Spinal cord (tissue), 10 donors: Measurements from ENCODE around the gene CCDC106. TPM values are rescaled to one million over a fixed set of nuclear protein-coding genes. Genes with fewer than 3 reads are reported as not detected.

Experiments used
- DNase-seq, 6 donors: peaks; one replicate each; pipeline versions ENCODE4 v3.0.0 to v3.0.0-alpha.2; 2013 to 2015; ENCODE audit warnings: low spot score in 6 of 6, low read depth in 4 of 6
- H3K27ac ChIP-seq: one replicate; pipeline ENCODE4 v1.5.1; 2013; ENCODE audit warnings: low read depth, low read length, control low read depth
- H3K27me3 ChIP-seq: one replicate; pipeline ENCODE4 v1.6.1; 2013; ENCODE audit warnings: low read length; ENCODE audit not compliant: control insufficient read depth, insufficient read depth
- H3K36me3 ChIP-seq: one replicate; pipeline ENCODE4 v1.6.1; 2013; ENCODE audit warnings: low read length; ENCODE audit not compliant: control insufficient read depth, insufficient read depth
- H3K4me1 ChIP-seq: one replicate; pipeline ENCODE4 v1.6.1; 2013; ENCODE audit warnings: low read length; ENCODE audit not compliant: control insufficient read depth, insufficient read depth
- H3K4me3 ChIP-seq: one replicate; pipeline ENCODE4 v1.5.1; 2013; ENCODE audit warnings: low read depth, low read length, control low read depth
- H3K9me3 ChIP-seq: one replicate; pipeline ENCODE4 v1.6.1; 2013; ENCODE audit warnings: low read length; ENCODE audit not compliant: control insufficient read depth, insufficient read depth
- WGBS: methylation state at CpG from one replicate; pipeline ENCODE4 v1.1.5; 2013; ENCODE audit warnings: missing lambda C conversion rate; ENCODE audit not compliant: insufficient coverage; 5-methylcytosine and 5-hydroxymethylcytosine counted together
- polyA plus RNA-seq, 2 donors: library from polyadenylated mRNA; unstranded; fragments of 120-200 nt; gene quantifications; one replicate each; pipeline ENCODE4 v1.2.1, GENCODE V29; 2013; ENCODE audit not compliant: insufficient read length in 2 of 2
- total RNA-seq, 2 donors: library from RNA; depleted of rRNA in 1 of 2; stranded (reverse); fragments of 120-200 nt in 1 of 2; fragments of >200 nt in 1 of 2; gene quantifications; one replicate each; pipeline versions ENCODE4 v1.2.3 to v1.2.4, GENCODE V29; 2013 to 2014
- donor health status: healthy.

Gene CCDC106
- total and polyA plus RNA-seq, 4 donors = 13.4 to 57.6 (median 35.5) TPM

DNA sequence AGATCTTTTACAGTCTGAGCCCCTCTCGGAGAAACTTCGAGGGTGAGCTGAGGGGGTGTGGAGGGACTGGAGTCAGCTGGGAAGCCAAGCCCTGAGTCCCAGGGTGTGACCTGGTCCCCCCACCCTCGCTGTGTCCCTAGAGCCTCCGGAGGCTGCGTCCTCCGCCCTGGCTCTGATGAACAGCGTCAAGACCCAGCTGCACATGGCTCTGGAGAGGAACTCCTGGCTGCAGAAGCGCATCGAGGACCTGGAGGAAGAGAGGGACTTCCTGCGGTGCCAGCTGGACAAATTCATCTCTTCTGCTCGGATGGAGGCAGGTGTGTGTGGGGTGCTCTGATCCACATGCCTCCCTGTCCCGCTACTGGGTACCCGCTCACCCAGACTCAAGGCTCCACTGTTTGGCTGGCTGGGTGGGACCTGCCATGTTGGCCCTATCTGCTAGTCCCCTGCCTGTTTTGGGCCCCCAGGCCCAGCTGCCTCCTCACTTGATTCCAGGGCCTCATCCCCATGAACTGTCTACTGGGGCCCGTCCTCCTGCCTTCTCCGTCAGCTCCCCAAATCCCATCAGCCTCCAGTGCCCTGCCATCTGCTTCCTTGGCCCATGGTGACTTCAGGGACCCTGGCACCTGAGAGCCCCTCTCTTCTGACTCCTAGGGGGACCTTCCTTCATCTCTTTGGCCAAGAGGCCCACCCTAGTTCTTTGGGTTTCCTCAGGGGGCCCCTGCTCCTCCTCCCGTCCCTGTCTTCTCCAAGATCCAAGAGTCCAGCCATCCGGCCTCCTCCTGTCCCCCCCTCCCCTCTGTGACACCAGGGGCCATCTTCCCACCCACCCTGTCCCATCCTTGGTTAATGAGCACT, 1.5 kb downstream of the CCDC106 start:
- H3K9me3 ChIP-seq = no peaks in the 10 kb centered on the region
- no peak for DNase-seq
- H3K27ac ChIP-seq = no peak overlapping the region
- peaks cover 50% of the 10 kb centered on the region for H3K4me1 ChIP-seq
- no peaks in the 10 kb centered on the region for H3K27me3 ChIP-seq
- H3K36me3 ChIP-seq = peaks cover 67% of the 10 kb centered on the region
- WGBS = 87% methylated on average over 17 of the region's 17 CpGs
- H3K4me3 ChIP-seq = peak overlapping the region; percentile 68

DNA sequence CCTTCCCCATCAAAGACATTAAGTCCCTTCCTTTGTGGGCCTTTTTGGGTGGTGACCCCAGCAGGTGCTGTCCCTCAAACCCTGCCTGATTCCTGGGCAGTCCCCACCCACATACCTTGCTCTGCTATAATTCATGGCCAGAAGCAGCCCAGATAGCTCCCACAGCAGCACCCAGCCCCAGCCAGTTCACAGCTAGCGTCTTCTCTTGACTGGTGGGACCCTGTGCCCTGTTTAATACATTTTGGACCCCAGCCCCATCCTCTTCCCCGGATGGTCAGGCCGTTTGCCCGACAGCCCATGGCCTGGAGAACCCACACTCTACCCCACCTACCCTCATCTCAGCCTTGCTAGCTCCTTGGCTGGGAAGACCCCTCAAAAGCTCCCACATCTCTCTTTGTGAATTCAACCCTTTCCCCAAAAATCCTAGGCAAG, 2.1 kb downstream of the CCDC106 start:
- H3K4me3 ChIP-seq = no peak overlapping the region
- no peak overlapping the region for H3K27ac ChIP-seq
- no peaks in the 10 kb centered on the region for H3K27me3 ChIP-seq
- no peaks in the 10 kb centered on the region for H3K9me3 ChIP-seq
- 93% methylated on average over 4 of the region's 4 CpGs for WGBS
- H3K36me3 ChIP-seq = peaks cover 61% of the 10 kb centered on the region
- H3K4me1 ChIP-seq = peaks cover 43% of the 10 kb centered on the region
- DNase-seq = no peak

DNA sequence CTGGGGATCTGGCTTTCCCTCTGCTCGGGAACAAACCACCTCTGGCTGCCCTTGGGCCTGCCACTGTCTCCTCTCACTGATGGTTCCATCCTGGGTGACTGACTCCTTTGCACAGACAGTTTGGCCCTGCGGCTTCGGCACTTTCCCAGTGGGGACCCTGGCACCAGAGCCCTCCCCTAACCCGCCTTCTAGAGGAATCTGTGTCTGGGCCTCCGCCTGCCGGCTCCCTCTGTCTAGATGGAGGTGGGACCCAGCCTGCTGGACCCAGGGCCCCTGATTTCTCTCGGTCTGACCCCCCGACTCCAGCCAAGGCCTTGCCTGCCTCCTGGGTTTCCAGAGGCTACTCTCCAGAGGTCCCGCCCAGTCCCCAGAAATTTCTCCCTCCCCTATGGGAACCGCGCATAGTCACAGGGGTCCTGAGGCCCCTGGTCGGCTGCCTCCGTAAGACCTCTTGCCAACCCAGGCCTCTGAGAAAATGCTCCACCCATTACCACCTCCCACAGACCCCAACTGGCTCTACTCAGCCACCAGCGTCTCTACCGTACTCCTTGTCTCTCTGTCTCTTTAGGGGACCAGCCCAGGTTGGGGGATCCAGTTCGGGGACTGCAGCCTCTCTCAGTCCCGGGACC, 2.7 kb downstream of the CCDC106 start:
- WGBS = 90% methylated on average over 17 of the region's 17 CpGs

DNA sequence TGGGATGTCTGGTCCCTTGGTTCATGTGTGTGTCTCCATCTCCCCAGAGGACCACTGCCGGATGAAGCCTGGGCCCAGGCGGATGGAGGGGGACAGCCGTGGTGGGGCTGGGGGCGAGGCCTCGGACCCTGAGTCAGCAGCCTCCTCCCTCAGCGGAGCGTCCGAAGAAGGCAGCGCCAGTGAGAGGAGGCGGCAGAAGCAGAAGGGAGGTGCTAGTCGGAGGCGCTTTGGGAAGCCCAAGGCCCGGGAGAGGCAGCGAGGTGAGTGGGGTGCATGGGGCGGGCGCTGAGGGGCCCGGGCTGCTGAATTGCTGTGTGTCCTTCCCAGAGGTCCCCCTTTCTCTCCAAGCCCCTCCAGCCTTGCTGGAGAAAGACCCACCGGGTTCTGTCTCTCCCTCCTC, 3.2 kb downstream of the CCDC106 start:
- 92% methylated on average over 6 of the region's 18 CpGs for WGBS
- DNase-seq = no peak
- Histone ChIP-seq H3K4me3 (no peak overlapping the region), H3K27me3 (no peaks in the 10 kb centered on the region), H3K9me3 (no peaks in the 10 kb centered on the region), H3K4me1 (peaks cover 42% of the 10 kb centered on the region), H3K27ac (no peak overlapping the region), H3K36me3 (peaks cover 52% of the 10 kb centered on the region)

More for the DNA sequence above, 2.7 kb downstream of the CCDC106 start:
- Histone ChIP-seq H3K27me3 (no peaks in the 10 kb centered on the region), H3K36me3 (peaks cover 56% of the 10 kb centered on the region), H3K4me3 (no peak overlapping the region), H3K27ac (no peak overlapping the region), H3K9me3 (no peaks in the 10 kb centered on the region), H3K4me1 (peaks cover 42% of the 10 kb centered on the region)
- no peak for DNase-seq

DNA sequence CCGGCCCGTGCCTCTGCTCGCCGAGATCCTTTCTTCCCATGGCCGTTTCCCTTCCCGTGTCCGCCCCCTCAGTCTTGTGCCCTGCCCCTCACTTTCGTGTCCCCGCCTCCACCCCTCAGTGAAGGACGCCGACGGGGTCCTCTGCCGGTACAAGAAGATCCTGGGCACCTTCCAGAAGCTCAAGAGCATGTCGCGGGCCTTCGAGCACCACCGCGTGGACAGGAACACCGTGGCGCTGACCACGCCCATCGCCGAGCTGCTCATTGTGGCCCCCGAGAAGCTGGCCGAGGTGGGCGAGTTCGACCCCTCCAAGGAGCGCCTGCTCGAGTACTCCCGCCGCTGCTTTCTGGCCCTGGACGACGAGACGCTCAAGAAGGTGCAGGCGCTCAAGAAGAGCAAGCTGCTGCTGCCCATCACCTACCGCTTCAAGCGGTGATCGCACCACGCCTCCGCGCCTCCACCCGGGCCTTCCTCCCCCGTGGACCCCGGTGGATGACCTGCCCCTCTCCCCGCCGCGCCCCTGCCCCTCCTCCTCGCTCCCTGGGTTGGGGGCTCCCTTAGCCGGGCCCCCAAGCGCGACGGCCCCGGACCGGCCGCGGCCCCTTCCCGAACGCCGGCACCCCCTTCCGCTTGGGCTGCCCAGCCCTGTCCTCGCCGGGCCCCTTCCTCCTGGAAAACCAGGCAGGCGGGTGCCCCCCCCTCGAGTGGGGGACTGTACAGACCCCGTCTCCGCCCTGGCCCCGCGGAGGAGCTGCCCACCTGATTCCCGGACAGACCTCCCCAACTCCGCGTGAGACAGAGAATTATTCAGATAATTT, 4.5 kb downstream of the CCDC106 start:
- no peak overlapping the region for H3K27ac ChIP-seq

DNA sequence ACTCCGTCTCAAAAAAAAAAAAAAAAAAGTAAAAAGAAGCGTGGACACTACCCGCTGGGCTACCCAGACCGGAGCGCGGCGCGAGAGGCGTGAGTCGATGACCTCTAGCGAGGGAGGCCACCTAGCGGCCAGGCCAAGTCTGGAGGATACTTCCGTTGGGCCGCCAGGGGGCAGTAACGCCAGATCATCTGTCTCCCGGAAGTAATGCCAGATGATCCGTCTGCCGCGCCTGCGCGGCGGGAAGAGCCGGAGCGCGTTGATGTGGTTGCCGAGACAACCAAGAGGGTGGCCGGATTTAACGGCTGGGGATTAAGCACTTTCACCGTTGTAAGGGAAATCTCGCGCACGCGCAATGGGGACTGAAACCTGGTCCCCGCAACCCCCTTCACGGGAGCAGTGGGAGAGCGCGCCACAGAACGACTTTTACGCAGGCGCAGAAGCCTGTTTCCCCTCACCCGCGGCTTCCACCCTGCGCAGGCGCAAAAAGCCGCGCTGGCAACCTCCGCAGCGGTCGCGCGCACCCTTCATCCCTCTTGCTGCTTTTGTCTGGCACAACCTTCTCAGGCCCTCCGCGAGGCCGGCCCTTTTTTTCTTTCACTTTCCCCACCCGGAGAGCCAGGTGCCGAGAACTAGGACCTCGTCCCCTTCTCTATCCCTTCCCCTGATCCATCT, 5.8 kb downstream of the CCDC106 start:
- peak; percentile 99 to 100 (median 100) for DNase-seq
- H3K4me1 ChIP-seq = peaks cover 40% of the 10 kb centered on the region
- H3K4me3 ChIP-seq = peak overlapping the region; percentile 77
- H3K27me3 ChIP-seq = no peaks in the 10 kb centered on the region
- H3K27ac ChIP-seq = peak overlapping the region; percentile 99
- WGBS = under 1% methylated on average over 57 of the region's 57 CpGs
- peaks cover 54% of the 10 kb centered on the region for H3K36me3 ChIP-seq
- no peaks in the 10 kb centered on the region for H3K9me3 ChIP-seq

More for the DNA sequence above, 4.5 kb downstream of the CCDC106 start:
- WGBS = 48% methylated on average over 63 of the region's 71 CpGs
- DNase-seq = no peak
- Histone ChIP-seq H3K4me1 (peaks cover 42% of the 10 kb centered on the region), H3K36me3 (peaks cover 55% of the 10 kb centered on the region), H3K27me3 (no peaks in the 10 kb centered on the region), H3K4me3 (no peak overlapping the region), H3K9me3 (no peaks in the 10 kb centered on the region)

DNA sequence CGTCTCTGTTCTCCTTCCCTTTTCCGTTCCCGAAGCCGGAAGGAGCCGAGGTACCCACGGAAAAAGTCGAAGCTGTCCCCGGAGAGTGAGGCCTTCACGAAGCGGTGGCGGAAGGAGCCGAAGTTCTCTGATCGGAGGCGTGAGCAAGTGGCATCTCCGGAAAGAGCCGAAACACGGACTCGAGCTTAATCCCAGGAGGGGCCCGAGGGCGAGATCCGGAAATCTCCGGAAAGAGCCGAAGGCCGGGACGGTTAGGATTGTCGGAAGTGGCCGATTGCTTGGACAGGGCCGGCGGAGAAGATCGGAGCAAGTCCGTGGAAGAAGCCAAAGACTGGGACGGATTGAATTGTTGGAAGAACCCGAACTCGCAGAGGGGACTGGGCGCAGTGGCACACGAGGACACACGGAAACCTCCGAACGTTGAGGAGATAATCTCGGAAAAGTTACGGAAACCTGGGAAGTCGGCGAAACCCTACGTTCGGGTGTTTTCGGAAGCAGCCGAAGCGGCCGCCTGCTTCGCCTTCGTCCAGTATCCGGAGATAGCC, 6.4 kb downstream of the CCDC106 start:
- H3K4me1 ChIP-seq = peaks cover 40% of the 10 kb centered on the region
- no peaks in the 10 kb centered on the region for H3K27me3 ChIP-seq
- peaks cover 54% of the 10 kb centered on the region for H3K36me3 ChIP-seq
- no peaks in the 10 kb centered on the region for H3K9me3 ChIP-seq
- peak overlapping the region; percentile 77 for H3K4me3 ChIP-seq
- WGBS = under 1% methylated on average over 52 of the region's 52 CpGs
- peak; percentile 99 to 100 (median 100) for DNase-seq
- H3K27ac ChIP-seq = peak overlapping the region; percentile 99

DNA sequence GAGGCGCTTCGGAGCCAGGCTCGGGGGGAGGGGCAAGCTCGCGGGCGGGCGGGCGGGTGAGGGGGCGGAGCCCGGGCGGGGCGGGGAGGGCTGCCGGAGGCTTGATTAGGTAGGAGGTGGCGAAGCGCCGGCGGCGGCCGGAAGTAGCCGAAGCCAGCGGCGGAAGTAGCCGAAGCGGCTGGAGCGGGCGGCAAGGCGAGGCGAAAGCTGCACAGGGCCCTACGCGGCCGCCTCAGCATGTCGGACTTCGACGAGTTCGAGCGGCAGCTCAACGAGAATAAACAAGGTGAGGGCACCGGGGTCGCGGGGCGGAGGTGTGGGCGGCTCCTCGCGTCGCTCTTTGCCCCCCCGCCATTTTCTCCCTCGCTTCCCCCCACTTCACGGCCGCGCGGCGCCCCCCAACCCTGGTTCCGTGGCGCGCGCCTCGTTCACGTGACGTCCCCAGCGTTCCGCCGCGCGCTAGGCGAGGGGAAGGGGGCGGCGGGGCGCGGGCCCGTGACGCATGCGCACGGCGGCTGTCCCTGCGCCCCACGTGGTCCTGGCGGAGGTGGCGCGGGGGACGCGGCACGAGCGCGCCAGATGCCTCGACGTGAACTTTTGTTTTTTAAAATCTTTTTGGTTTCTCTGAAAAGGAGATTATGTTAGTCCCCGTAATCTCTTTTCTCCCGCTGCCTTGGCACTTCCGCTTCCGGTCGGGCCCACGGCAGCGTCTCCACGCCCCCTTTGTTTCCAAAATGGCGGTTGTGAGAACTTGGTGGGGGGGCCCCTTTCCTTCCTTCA, 7.0 kb downstream of the CCDC106 start, which contains the start of gene U2AF2:
U2AF2 (plus strand) TSS at position 168 of the 780 bp plus-strand sequence; CDS start at position 238, 70 bp downstream.
- no peaks in the 10 kb centered on the region for H3K9me3 ChIP-seq
- peak within 1 kb of the TSS; percentile 92 for H3K4me3 ChIP-seq
- no peaks in the 10 kb centered on the region for H3K27me3 ChIP-seq
- under 1% methylated on average over 89 of the region's 95 CpGs for WGBS
- DNase-seq = peak in 5 of 6 donors; percentile 89 to 98 (median 92)
- peak within 1 kb of the TSS; percentile 99 for H3K27ac ChIP-seq
- peaks cover 38% of the 10 kb centered on the region for H3K4me1 ChIP-seq
- H3K36me3 ChIP-seq = peaks cover 54% of the 10 kb centered on the region
